Measurements from ENCODE around the gene ITGB6.

- TF ChIP-seq POLR2AphosphoS5 (IDR thresholded peaks at IDR 0.05; ENCODE audit: insufficient read depth in 1 of 2, low read depth in 1 of 2) (peak in 1 of 2 donors; percentile 68), CTCF (IDR thresholded peaks at IDR 0.05) (no peak)
Measured at GRCh38 chr2:160228141-160228917, 28.3 kb upstream of the ITGB6 start.

Measured in vagina (tissue), 2 donors.